OCI-LY1 (cell line): ENCODE results near the gene RABEPK.

Experiments used
- EZH2 ChIP-seq: fragments of 200-600 bp; sonication (generic), shearing (Covaris generic); IDR thresholded peaks from 2 replicates; pipeline ENCODE4 v1.8.0; 2017; ENCODE audit warnings: borderline replicate concordance, mixed run types, mild to moderate bottlenecking, antibody characterized with exemption, low read length, moderate library complexity, mixed read lengths
- TF ChIP-seq, protein P1 (sequence below): fragments of 200-600 bp; sonication (generic), shearing (Covaris generic); IDR thresholded peaks from 2 replicates; pipeline ENCODE4 v1.5.1; 2017; ENCODE audit warnings: mild to moderate bottlenecking, antibody characterized with exemption, low read length, moderate library complexity, mixed read lengths

DNA sequence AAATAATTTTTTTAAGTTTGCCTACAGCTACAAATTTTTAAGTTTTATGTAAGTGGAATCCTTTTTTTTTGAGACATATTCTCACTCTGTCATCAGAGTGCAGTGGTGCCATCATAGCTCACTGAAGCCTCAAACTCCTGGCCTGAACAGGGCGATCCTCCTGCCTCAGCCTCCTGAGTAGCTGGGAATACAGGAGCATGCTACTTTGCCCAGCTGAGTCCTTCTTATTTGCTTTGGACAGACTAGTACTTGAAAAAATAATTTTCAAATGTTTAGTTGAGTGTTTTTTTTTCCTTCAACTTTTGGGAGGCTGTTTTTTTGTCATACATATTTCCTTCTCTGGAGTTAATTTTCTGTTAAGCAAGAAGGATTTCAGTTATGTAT, 68.7 kb downstream of the RABEPK start:
- TF ChIP-seq, protein P1, sequence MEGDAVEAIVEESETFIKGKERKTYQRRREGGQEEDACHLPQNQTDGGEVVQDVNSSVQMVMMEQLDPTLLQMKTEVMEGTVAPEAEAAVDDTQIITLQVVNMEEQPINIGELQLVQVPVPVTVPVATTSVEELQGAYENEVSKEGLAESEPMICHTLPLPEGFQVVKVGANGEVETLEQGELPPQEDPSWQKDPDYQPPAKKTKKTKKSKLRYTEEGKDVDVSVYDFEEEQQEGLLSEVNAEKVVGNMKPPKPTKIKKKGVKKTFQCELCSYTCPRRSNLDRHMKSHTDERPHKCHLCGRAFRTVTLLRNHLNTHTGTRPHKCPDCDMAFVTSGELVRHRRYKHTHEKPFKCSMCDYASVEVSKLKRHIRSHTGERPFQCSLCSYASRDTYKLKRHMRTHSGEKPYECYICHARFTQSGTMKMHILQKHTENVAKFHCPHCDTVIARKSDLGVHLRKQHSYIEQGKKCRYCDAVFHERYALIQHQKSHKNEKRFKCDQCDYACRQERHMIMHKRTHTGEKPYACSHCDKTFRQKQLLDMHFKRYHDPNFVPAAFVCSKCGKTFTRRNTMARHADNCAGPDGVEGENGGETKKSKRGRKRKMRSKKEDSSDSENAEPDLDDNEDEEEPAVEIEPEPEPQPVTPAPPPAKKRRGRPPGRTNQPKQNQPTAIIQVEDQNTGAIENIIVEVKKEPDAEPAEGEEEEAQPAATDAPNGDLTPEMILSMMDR: no peak
- TF ChIP-seq EZH2: no peak
